Body of pancreas (tissue), 4 donors: ENCODE results near the gene WDR41. TPM values are rescaled to one million over a fixed set of nuclear protein-coding genes. Genes with fewer than 3 reads are reported as not detected.

ENCODE experiments used
- ATAC-seq: fragments of 150-250 bp; one replicate; pipeline ENCODE4 v1.9.1; 2016
- DNase-seq, 4 donors: peaks; one replicate each; pipeline ENCODE4 v3.0.0-alpha.2; 2019
- H3K27ac ChIP-seq, 4 donors: fragments of 200-600 bp; sonication (generic); 1 replicate in 3 of 4; 2 replicates in 1 of 4; pipeline versions ENCODE4 v1.5.1 to v1.6.1; 2016 to 2019; ENCODE audit warnings: mild to moderate bottlenecking in 1 of 4, mixed read lengths in 1 of 4, moderate library complexity in 1 of 4
- H3K27me3 ChIP-seq, 2 donors: fragments of 200-600 bp; sonication (generic); one replicate each; pipeline ENCODE4 v1.6.0; 2016; ENCODE audit warnings: mild to moderate bottlenecking in 1 of 2
- H3K36me3 ChIP-seq, 2 donors: fragments of 200-600 bp; sonication (generic); replicated peaks in 1 of 2; 2 replicates each; pipeline ENCODE4 v1.5.1; 2016; ENCODE audit warnings: low read depth in 2 of 2; ENCODE audit not compliant: insufficient read depth in 1 of 2
- H3K4me1 ChIP-seq: fragments of 200-600 bp; sonication (generic); one replicate; pipeline ENCODE4 v1.6.0; 2016
- H3K4me3 ChIP-seq, 2 donors: fragments of 200-600 bp; sonication (generic); 1 replicate in 1 of 2; 2 replicates in 1 of 2; pipeline ENCODE4 v1.5.1; 2016 to 2019
- H3K9me3 ChIP-seq, 3 donors: fragments of 200-600 bp; sonication (generic); 1 replicate in 2 of 3; 2 replicates in 1 of 3; pipeline ENCODE4 v1.5.1; 2016
- CTCF ChIP-seq, 7 experiments: fragments of 450-650 bp in 4 of 7; fragments of 200-600 bp in 3 of 7; sonication (generic) in 3 of 7; IDR thresholded peaks; one replicate each; pipeline ENCODE4 v1.5.1; 2016 to 2019; ENCODE audit warnings: antibody characterized with exemption in 7 of 7
- POLR2A ChIP-seq, 3 donors: fragments of 450-650 bp; IDR thresholded peaks; one replicate each; pipeline ENCODE4 v1.6.1; 2016; ENCODE audit warnings: antibody characterized with exemption in 3 of 3, mild to moderate bottlenecking in 2 of 3
- WGBS, 2 donors: methylation state at CpG; one replicate each; pipeline ENCODE4 v1.1.5; 2017; 5-methylcytosine and 5-hydroxymethylcytosine counted together
- intact Hi-C: fragments of 100-400 bp; cut with DNase I; formaldehyde crosslinking; loops from one replicate; pipeline ENCODE4 v1.15.1; 2023
- total RNA-seq, 2 donors: library from RNA; depleted of rRNA; stranded (reverse); fragments of >200 nt; gene quantifications; one replicate each; pipeline ENCODE4 v1.1.0, GENCODE V29; 2016

Gene WDR41
- 10 to 100 TPM; 17.8 to 35.5 TPM for total RNA-seq

- WGBS, 2 donors: 0 to 1% methylated on average over 6 to 87 of the region's 90 CpGs
These were observed at the start of gene WDR41 for GRCh38 chr5:77491783-77492652. Gene WDR41 (minus strand): TSS chr5:77492316. CDS start chr5:77492220, 96 bp downstream.

GRCh38 chr5:77531297-77531696 is 39.2 kb upstream of the WDR41 start:
- Histone ChIP-seq H3K4me3 (no peak overlapping the region), H3K36me3 (no peaks in the 10 kb centered on the region), H3K4me1 (no peaks in the 10 kb centered on the region), H3K27me3 (no peaks in the 10 kb centered on the region), H3K9me3 (peaks cover 0 to 4% (median 0%) of the 10 kb centered on the region in 3 donors), H3K27ac (no peak overlapping the region)
- TF ChIP-seq POLR2A (IDR thresholded peaks at IDR 0.05) (no peak), CTCF (IDR thresholded peaks at IDR 0.05) (no peak)
- DNase-seq (no peak), ATAC-seq (no peak)
- WGBS, 2 donors: 57 to 61% methylated on average over 3 of the region's 3 CpGs
- intact Hi-C loops: no loop called here

More at GRCh38 chr5:77491783-77492652, at the start of gene WDR41:
- intact Hi-C loops: no loop called here
- ATAC-seq: peak; percentile 94
- no peaks in the 10 kb centered on the region for H3K9me3 ChIP-seq
- peak; percentile 88 to 92 (median 91) for DNase-seq
- TF ChIP-seq CTCF (IDR thresholded peaks at IDR 0.05) (peak; percentile 85 to 98 (median 92)), POLR2A (IDR thresholded peaks at IDR 0.05) (peak; percentile 69 to 90 (median 88))
- no peaks in the 10 kb centered on the region for H3K36me3 ChIP-seq
- peak within 1 kb of the TSS; percentile 89 to 94 (median 94) for H3K27ac ChIP-seq
- peak within 1 kb of the TSS; percentile 55 to 89 for H3K4me3 ChIP-seq
- no peaks in the 10 kb centered on the region for H3K27me3 ChIP-seq
- H3K4me1 ChIP-seq: peaks cover 15% of the 10 kb centered on the region

- WGBS, 2 donors: 58 to 61% methylated on average over 2 of the region's 2 CpGs
- H3K27me3 ChIP-seq: no peaks in the 10 kb centered on the region
- H3K36me3 ChIP-seq: no peaks in the 10 kb centered on the region
- no peak overlapping the region for H3K4me3 ChIP-seq
- no peaks in the 10 kb centered on the region for H3K4me1 ChIP-seq
- TF ChIP-seq CTCF (IDR thresholded peaks at IDR 0.05): peak in 3 of 7 experiments; percentile 13 to 17 (median 15)
- no peak for TF ChIP-seq POLR2A (IDR thresholded peaks at IDR 0.05)
- ATAC-seq (no peak), DNase-seq (no peak)
- no peak overlapping the region for H3K27ac ChIP-seq
- intact Hi-C loops: no loop called here
- H3K9me3 ChIP-seq: no peaks in the 10 kb centered on the region
These were observed 26.2 kb upstream of the WDR41 start for GRCh38 chr5:77518304-77518703.

GRCh38 chr5:77514457-77514856 is 22.3 kb upstream of the WDR41 start:
- 92 to 100% methylated on average over 1 of the region's 1 CpG for WGBS, 2 donors
- Histone ChIP-seq H3K9me3 (no peaks in the 10 kb centered on the region), H3K4me3 (no peak overlapping the region), H3K27me3 (no peaks in the 10 kb centered on the region), H3K27ac (no peak overlapping the region), H3K4me1 (no peaks in the 10 kb centered on the region), H3K36me3 (no peaks in the 10 kb centered on the region)
- DNase-seq (no peak), ATAC-seq (no peak)
- intact Hi-C loops: no loop called here
- TF ChIP-seq CTCF (IDR thresholded peaks at IDR 0.05) (no peak), POLR2A (IDR thresholded peaks at IDR 0.05) (no peak)
